Measurements from ENCODE around the gene SPATA33.
"Not testable (repeated sequence)": the region's sequence is repeated elsewhere in the genome, so short reads cannot be mapped to it uniquely, and the experiment has no call there.

SPATA33 gene

GRCh38 chr16:89629827-89630610 is 27.6 kb upstream of the SPATA33 start:
- DNase-seq, result no peak

- DNase-seq, result no peak
These were observed 24.5 kb upstream of the SPATA33 start for GRCh38 chr16:89633064-89633631.

DNA sequence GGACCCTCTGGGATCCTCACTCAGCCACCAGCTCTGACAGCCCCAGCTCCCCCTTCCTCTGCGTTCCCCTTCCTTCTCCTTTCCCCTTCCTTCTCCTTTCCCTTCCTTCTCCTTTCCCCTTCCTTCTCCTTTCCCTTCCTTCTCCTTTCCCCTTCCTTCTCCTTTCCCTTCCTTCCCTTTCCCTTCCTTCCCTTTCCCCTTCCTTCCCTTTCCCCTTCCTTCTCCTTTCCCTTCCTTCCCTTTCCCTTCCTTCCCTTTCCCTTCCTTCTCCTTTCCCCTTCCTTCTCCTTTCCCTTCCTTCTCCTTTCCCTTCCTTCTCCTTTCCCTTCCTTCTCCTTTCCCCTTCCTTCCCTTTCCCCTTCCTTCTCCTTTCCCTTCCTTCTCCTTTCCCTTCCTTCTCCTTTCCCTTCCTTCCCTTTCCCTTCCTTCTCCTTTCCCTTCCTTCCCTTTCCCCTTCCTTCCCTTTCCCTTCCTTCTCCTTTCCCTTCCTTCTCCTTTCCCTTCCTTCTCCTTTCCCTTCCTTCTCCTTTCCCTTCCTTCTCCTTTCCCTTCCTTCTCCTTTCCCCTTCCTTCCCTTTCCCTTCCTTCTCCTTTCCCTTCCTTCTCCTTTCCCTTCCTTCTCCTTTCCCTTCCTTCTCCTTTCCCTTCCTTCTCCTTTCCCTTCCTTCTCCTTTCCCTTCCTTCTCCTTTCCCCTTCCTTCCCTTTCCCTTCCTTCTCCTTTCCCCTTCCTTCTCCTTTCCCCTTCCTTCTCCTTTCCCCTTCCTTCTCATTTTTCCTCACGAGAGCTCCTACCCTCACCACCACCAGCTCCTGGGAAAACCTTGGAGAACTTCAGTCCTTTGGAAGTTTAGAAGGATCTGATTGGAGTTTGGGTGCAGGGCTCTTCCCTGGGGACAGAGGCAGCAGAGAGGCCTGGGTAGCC is 22.9 kb upstream of the SPATA33 start:
- DNase-seq, result not testable (repeated sequence)

DNA sequence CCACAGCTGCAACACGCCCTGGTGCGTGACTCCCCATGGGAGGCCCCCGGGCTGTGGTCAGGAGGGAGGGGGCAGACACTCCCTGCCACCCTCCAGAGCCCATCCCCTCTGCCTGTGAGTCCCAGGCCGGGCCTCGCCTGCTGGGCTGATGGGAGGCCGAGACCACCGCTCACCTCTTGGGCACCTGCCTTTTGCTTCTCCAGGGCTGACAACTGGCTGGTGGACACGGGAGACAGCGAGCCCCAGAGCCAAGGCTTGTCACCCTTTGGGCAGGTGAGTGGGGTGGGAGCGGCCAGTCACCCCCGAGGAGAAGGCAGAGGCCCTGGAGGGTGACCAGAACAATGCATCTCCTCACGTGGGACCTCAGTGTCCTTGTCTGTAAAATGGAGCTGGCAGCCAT is 21.0 kb upstream of the SPATA33 start:
- DNase-seq, result no peak

DNA sequence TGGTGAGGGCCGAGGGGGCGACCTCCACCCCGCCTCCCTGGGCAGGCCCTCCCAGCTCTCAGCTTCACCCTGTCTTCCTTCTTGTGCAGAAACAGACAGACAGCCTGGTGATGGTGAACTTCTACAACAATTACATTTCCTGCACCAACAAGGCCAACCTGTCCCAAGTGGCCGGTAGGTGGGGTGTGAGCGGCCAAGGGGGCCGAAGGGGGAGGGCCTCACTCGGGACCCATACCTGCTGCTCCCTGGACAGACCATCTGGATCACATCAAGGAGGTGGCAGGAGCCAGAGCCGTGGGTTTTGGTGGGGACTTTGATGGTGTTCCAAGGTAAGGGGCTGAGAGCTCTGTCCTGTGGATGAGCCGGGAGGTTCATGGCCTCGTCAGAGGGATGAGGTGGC is 20.3 kb upstream of the SPATA33 start:
- no peak for DNase-seq

DNA sequence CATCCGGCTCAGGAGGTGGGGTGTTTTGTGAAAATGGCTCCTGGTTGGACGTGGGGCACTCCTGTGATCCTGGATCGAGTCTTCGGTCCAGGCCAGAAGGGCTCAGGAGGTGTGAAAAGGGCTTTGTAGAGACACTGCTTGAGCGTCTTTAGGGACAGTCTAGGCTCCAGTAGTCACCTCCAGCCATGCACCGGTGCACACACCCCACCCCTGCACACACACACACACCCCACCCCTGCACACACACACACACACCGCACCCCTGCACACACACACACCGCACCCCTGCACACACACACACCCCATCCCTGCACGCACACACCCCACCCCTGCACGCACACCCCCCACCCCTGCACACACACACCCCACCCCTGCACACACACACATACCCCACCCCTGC is 19.2 kb upstream of the SPATA33 start:
- no peak for DNase-seq

DNA sequence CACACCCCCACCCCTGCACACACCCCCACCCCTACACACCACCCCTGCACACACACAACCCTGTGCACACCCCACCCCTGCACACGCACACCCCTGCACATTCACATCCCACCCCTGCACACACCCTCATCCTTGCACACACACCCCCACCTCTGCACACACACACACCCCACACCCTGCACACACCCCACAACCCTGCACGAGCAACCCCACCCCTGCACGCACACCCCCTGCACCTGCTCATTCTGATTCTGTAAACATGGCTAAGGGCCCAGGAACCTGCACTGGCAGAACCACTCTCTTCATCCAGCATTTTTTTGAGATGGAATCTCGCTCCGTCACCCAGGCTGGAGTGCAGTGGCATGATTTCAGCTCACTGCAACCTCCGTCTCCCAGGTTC is 18.3 kb upstream of the SPATA33 start:
- DNase-seq, result no peak

DNA sequence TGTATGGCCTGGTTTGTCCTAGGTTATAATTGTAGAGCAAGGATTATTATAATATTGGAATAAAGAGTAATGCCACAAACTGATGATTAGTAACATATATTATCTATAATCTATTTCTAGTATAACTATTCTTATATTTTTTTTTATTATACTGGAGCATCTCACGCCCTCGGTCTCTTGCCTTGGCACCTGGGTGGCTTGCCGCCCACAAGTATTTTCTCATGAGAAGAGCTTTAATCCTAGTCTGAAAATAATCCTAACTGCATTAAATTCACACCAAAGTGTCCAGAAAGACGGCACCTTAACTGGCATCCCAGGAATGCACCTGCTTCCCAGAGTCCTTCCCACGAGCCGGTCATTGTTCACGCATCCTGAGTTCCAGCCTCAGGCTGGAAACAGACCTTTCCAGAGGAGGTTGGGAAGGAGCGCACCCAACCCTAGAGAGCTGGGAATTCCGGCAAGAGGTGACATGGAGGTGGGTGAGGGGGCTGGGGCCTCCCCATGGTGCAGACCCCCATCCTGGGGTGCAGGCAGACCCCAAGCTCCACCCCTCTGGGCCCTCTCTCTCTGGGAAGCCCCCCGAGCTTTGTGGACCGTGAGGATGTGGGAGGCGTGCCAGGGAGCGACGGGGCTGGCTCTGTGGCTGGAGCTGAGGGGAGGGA is 16.0 kb upstream of the SPATA33 start:
- DNase-seq, result no peak

DNA sequence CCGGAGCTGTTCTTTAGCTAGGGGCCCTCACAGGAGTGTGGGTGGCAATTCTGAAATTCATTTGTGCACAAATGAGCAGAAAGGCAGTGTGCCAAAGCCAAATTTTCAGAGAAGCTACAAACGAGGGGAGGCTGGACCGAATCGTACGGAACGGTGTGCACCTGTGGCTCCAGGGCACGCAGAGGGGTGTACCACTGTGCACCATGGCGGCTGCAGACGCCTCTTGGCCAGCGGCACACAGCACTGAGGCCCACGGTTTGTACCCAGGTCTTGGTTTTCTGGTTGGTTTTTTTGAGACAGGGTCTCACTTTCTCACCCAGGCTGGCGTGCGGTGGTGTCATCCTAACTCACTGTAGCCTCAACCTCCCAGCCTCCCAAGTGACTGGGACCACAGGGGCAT is 15.1 kb upstream of the SPATA33 start:
- no peak for DNase-seq

DNA sequence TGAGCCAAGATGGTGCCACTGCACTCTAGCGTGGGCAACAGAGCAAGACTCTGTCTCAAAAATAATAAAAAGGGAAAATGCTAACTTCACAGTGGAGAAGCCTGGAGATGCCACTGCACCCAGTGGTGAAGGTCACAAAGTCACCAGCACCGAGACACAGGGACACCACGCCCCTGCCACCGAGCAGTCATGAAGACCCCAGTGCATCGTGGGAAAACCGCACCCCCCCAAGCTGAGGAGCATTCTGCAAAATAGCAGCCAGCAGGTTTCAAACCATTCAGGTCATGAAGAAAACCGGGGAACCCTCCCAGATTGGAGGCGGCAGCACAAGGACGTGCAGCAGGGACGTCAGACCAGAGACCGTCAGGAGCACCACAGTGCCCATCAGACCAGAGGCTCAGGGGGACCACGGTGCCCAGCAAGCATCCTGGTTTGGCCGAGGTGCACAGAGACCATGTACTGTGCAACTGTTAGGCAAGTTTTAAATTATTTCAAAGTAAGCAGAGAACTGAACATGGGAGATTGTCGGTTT is 13.8 kb upstream of the SPATA33 start:
- DNase-seq, result no peak

DNA sequence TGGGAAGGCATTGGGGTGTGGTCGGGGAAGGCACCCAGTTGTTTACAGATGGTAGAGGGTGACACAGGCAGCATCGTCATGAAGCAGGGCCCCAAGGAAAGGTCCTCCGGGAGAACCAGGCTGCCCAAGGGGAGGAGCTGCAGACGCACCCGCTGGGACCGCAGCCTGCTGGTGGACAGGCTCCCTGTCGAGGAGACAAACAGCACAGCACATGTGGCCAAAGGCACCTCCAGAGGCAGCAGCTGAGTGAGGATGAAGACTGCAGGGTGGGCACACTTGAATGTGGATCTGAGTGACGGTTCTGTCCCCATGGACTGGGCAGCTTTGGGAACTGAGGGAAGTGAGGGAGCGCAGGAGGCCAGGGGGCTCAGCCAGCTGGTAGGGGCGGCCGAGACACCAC is 12.5 kb upstream of the SPATA33 start:
- no peak for DNase-seq

DNA sequence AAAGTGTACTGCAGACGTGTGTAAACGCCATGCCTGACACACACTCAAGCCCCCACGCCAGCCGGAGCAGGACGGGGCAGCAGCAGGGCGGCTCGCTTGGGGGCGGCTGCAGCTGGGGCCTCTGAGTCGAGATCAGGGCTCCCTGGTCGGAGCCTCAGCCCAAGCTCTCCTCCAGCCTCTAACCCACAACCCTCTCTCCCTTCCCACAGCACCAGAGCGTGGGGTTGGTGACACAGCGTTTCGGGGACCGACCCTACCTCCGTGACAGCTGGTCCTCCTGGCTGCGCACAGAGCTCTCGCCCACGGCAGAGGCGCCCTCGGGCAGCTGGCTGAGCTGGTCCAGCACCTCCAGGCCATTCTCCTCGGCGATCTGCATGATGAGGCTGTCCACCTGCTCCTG is 11.4 kb upstream of the SPATA33 start:
- DNase-seq, result no peak

DNA sequence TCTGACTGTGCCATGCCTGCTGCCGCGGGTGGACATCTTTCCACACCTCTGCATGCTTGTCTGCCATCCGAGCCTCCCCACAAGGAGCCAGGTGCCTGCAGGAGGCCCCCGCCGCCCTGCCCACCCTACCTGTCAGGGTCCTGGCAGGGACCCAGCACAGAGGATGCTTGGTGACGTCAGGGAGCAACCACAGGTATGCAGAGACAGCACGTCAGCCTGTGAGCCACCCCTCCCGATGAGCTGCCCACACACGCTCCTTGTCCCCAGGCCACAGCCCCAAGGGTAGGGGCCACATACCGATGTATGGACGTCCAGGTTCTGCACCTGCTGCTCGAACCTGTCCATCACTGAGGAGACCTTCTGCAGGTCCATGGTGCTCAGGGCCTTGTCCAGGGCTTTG is 10.7 kb upstream of the SPATA33 start:
- DNase-seq, result no peak

DNA sequence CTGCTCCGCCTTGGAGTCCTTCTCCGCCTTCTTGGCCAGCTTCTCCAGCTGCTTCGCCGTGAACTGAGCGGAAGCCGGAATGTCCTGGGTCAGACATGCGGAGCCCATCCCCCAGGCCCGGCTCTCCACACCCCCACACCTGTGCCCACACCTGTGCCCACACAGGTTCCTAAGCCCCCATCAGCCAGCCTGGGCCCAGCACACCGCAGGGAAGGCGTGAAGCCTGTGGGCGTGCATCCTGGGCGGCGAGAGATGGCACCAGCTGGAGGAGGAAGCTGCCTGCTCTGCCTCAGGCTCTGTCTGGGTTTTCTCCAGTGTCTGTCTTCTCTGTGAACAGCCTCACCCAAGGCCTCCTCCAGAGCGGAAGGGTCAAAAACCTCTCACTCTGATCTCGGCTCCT is 6.1 kb upstream of the SPATA33 start:
- DNase-seq, result no peak

DNA sequence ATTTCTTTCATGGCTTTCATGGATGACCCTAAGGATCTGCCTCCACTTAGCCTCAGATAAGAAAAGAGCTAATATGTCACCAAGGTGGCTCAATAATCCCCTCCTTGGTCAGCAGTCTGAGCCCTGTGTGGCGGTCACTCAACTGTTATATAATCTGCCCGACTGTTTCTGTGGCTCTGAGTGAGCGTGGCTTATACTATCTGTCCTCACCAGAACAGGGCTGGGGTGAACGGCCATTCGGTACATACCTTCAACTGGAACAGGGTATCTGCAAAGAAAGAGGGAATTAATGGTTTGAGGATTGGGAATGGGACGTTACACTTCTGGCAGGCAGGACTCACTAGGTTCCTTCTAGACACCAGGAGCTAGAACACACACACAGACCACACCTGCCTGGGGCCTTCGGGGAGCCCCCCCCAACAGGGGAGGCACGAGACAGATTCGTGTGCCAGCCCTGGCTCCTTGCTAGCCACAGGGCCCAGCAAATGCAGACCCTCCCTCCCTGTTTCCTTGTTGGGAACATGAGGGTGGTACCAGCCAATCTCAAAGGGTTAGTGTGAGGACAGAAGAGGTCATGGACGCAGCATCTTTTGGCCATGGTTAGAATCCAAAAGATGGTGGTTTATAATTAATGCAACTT is 3.9 kb upstream of the SPATA33 start:
- DNase-seq, result no peak

GRCh38 chr16:89655062-89655643 is 2.5 kb upstream of the SPATA33 start:
- DNase-seq, result no peak

DNA sequence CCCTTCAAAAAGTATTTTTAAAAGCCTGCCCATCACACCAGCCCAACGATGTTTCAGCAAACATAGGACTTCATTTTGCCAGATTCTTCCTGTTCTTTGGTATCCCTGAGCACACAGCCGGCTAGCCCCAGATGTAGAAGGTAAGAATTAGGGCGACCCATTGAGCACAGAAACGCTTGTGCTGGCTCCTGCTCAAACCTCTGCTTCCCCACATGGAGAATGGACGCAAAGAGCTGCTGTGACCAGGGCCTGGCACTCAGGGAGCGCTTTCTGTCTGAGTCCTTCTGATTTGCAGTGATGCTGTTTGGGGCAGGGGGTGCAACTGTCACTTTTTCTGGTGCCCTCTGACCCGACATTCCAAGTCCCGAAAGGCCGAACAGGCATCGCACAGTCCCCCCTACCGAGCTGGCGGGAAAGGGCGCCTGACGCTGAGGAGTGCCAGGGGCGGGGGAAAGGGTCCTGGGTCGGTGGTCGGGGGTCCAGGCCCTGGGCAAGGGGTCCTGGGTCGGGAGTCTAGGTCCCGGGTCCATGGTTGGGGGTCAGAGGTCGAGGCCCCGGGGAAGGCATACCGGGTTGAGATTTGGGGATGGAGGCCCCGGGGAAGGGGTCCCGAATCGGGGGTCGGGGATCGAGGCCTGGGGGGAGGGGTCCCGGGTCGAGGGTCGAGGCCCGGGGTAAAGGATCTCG is 1.1 kb upstream of the SPATA33 start:
- no peak for DNase-seq

DNA sequence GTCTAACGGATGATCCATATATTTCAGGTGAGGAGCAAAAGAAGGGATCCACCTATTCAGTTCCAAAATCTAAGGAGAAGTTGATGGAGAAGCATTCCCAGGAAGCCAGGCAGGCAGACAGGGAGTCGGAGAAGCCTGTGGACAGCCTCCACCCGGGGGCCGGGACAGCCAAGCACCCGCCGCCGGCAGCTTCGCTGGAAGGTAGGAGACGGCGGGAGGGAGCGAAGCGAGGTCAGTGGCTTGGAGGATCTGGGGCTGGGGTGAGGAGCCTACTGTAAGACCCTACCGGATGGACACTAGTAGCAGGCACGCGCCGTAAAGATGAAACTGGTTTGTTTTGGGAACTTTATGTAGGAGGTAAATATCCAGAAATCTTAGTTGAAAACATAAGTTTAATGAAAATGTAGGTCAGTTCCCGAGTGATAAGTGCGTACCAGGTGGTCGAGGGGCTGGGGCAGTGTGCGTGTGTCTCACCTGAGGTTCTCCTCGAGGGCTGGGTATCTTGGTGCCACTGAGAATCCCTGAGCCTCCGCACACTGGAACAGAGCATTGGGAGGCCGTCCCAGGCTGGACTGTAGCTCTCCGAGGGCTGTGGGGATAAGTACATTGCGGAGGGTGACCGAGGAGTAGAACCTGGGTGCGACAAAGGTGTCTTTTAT is 714 bp downstream of the SPATA33 start:
- DNase-seq, result no peak

GRCh38 chr16:89660146-89660545 is 2.5 kb downstream of the SPATA33 start:
- no peak for DNase-seq

DNA sequence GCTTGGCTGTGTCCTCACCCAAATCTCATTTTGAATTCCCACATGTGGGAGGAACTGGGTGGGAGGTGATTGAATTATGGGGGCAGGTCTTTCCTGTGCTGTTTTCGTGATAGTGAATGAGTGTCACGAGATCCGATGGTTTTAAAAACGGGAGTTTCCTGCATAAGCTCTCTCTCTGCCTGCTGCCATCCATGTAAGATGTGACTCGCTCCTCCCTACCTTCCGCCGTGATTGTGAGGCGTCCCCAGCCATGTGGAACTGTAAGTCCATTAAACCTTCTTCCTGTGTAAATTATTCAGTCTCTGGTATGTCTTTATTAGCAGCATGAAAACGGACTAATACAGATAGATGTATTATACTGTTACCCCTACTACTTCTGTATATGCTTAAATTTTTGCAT is 3.6 kb downstream of the SPATA33 start:
- DNase-seq, result no peak

DNA sequence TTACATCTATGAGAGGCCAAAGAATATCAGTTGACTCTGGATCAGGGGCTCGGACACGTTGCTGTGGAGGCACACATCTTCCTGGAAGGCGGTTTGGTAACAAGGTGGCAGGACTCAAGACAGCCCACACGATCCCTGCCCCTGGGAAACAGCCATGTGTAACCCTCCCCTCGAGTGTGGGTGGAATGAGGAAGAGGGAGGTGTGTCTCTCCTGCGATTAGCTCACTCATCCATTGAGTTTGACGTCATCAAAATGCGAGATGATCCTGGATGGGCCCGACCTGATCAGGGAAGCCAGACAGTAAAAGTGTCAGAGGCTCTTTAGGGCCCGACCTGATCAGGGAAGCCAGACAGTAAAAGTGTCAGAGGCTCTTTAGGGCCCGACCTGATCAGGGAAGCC is 6.6 kb downstream of the SPATA33 start:
- DNase-seq, result not testable (repeated sequence)
